PC-9 (cell line): ENCODE measurements around the gene PLXNA1. TPM values are rescaled to one million over a fixed set of nuclear protein-coding genes. Genes with fewer than 3 reads are reported as not detected.

Experiments
- BruUV-seq: library from RNA; stranded (reverse); fragments of 400-500 nt; replicated peaks from 2 replicates; lab custom pipeline; 2021; lab: Mats Ljungman, UMichigan
- CTCF ChIA-PET: fragments of 300-600 bp; sonication (Branson Sonifier 250); formaldehyde crosslinking; loops from one replicate; lab custom pipeline; 2022; ENCODE audit warnings: antibody characterized with exemption; lab: Charles Lee
- POLR2A ChIA-PET: fragments of 300-600 bp; sonication (Branson Sonifier 250); formaldehyde crosslinking; loops from one replicate; lab custom pipeline; 2022; ENCODE audit warnings: antibody characterized with exemption; ENCODE audit not compliant: unreplicated experiment; lab: Charles Lee
- DNase-seq, 2 experiments: peaks; one replicate each; pipeline versions ENCODE4 v3.0.0 to v3.0.0-alpha.2; 2015 to 2022; ENCODE audit warnings: mixed read lengths in 1 of 2
- H2AFZ ChIP-seq: fragments of 200-600 bp; sonication (generic); 2 replicates; pipeline ENCODE4 v1.8.1; 2017; ENCODE audit warnings: antibody characterized with exemption
- H3F3A ChIP-seq: fragments of 200-600 bp; sonication (generic); 2 replicates; pipeline ENCODE4 v1.8.1; 2017; ENCODE audit warnings: antibody characterized with exemption, mild to moderate bottlenecking, low read depth; ENCODE audit not compliant: insufficient read depth
- H3K27ac ChIP-seq: fragments of 200-600 bp; sonication (generic); 2 replicates; pipeline ENCODE4 v1.6.1; 2016; ENCODE audit warnings: mixed run types
- H3K27me3 ChIP-seq: fragments of 200-600 bp; sonication (generic); 2 replicates; pipeline ENCODE4 v1.6.1; 2016; ENCODE audit warnings: low read depth, mixed run types; ENCODE audit not compliant: insufficient read depth
- H3K36me3 ChIP-seq: fragments of 200-600 bp; sonication (generic); 2 replicates; pipeline ENCODE4 v1.6.1; 2016; ENCODE audit warnings: low read depth, mixed run types
- H3K4me1 ChIP-seq: fragments of 200-600 bp; sonication (generic); replicated peaks from 2 replicates; pipeline ENCODE4 v1.6.1; 2016; ENCODE audit warnings: mixed run types; ENCODE audit not compliant: insufficient read depth
- H3K4me2 ChIP-seq: fragments of 200-600 bp; sonication (generic); 2 replicates; pipeline ENCODE4 v1.6.1; 2017; ENCODE audit warnings: mixed run types
- H3K4me3 ChIP-seq: fragments of 200-600 bp; sonication (generic); 2 replicates; pipeline ENCODE4 v1.6.1; 2016; ENCODE audit warnings: mixed run types
- H3K79me2 ChIP-seq: fragments of 200-600 bp; sonication (generic); 2 replicates; pipeline ENCODE4 v1.6.1; 2017; ENCODE audit warnings: low read depth, mixed run types
- H3K9me2 ChIP-seq: fragments of 200-600 bp; sonication (generic); 2 replicates; pipeline ENCODE4 v1.8.1; 2017; ENCODE audit warnings: mild to moderate bottlenecking; ENCODE audit not compliant: insufficient read depth
- H3K9me3 ChIP-seq: fragments of 200-600 bp; sonication (generic); 2 replicates; pipeline ENCODE4 v1.8.1; 2016; ENCODE audit warnings: low read depth; ENCODE audit not compliant: insufficient read depth
- H4K20me1 ChIP-seq: fragments of 200-600 bp; sonication (generic); 2 replicates; pipeline ENCODE4 v1.8.1; 2017; ENCODE audit not compliant: insufficient read depth
- EZH2 ChIP-seq: fragments of 200-600 bp; sonication (generic); IDR thresholded peaks from 2 replicates; pipeline ENCODE4 v1.8.0; 2017; ENCODE audit warnings: antibody characterized with exemption, low read depth
- intact Hi-C: fragments of 100-400 bp; cut with micrococcal nuclease; formaldehyde crosslinking; loops from one replicate; pipeline ENCODE4 v1.10.0; 2022; ENCODE audit not compliant: unreplicated experiment
- total RNA-seq: library from RNA; stranded (reverse); gene quantifications from 2 replicates; pipeline ENCODE4 v1.2.3, GENCODE V29; 2021
- TF ChIP-seq, protein P1 (sequence below): fragments of 200-600 bp; sonication (generic); conservative IDR thresholded peaks from 2 replicates; pipeline ENCODE4 v1.6.1; 2017; ENCODE audit warnings: mixed run types, antibody characterized with exemption, mild to moderate bottlenecking, moderate library complexity

Gene PLXNA1
- total RNA-seq, 1 experiment from 2014 or later = 88.2 TPM

DNA sequence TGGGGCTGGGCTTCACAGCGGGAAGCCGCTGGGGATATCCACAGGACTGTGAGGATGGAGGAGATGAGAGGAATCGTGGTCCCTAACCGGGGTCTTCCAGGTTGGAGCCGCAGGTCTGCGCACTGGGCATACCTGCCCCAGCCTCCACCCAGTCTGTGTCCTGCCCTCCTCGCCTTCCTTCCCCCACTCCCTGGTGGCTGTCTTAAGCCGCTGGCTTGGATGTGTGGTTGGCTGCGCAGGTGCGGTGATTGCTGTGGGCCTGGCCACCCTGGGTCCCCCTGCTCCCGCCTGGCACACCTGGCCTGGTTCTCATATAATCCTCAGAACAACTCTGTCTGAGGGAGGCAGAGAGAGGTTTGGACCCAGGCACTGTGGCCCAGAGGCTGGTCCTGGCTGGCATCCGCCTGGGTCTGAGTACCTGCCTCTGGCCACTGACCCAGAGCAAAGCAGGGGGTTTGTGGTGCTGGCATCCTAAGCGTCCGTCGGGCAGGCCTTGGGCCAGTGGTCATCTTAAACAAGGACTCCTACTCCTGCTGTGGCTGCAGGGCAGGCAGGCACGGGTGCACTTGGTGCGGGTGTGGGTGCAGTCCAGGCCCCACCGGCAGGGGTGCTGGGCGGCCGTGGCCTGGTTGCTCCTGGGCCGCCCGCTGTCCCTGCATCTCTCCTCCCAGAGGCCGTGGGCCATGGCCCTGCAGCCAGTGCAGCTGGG lies 18.7 kb downstream of the PLXNA1 start:
- Histone ChIP-seq H3K4me2 (no peak overlapping the region), H4K20me1 (peaks cover 52% of the 10 kb centered on the region), H3K79me2 (no peaks in the 10 kb centered on the region), H3K27ac (no peak overlapping the region), H3K9me2 (no peaks in the 10 kb centered on the region), H2AFZ (no peak overlapping the region), H3K4me3 (no peak overlapping the region), H3K9me3 (no peaks in the 10 kb centered on the region), H3K36me3 (no peaks in the 10 kb centered on the region), H3K27me3 (no peaks in the 10 kb centered on the region), H3K4me1 (peaks cover 20% of the 10 kb centered on the region; the same call in 1 of the 2 replicates), H3F3A (no peaks in the 10 kb centered on the region)
- BruUV-seq = no TSS peak
- ChIA-PET CTCF (no interaction called here), POLR2A (no interaction called here)
- TF ChIP-seq EZH2 = no peak
- TF ChIP-seq, protein P1, sequence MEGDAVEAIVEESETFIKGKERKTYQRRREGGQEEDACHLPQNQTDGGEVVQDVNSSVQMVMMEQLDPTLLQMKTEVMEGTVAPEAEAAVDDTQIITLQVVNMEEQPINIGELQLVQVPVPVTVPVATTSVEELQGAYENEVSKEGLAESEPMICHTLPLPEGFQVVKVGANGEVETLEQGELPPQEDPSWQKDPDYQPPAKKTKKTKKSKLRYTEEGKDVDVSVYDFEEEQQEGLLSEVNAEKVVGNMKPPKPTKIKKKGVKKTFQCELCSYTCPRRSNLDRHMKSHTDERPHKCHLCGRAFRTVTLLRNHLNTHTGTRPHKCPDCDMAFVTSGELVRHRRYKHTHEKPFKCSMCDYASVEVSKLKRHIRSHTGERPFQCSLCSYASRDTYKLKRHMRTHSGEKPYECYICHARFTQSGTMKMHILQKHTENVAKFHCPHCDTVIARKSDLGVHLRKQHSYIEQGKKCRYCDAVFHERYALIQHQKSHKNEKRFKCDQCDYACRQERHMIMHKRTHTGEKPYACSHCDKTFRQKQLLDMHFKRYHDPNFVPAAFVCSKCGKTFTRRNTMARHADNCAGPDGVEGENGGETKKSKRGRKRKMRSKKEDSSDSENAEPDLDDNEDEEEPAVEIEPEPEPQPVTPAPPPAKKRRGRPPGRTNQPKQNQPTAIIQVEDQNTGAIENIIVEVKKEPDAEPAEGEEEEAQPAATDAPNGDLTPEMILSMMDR = no peak
- intact Hi-C loops = no loop called here
- no peak for DNase-seq

DNA sequence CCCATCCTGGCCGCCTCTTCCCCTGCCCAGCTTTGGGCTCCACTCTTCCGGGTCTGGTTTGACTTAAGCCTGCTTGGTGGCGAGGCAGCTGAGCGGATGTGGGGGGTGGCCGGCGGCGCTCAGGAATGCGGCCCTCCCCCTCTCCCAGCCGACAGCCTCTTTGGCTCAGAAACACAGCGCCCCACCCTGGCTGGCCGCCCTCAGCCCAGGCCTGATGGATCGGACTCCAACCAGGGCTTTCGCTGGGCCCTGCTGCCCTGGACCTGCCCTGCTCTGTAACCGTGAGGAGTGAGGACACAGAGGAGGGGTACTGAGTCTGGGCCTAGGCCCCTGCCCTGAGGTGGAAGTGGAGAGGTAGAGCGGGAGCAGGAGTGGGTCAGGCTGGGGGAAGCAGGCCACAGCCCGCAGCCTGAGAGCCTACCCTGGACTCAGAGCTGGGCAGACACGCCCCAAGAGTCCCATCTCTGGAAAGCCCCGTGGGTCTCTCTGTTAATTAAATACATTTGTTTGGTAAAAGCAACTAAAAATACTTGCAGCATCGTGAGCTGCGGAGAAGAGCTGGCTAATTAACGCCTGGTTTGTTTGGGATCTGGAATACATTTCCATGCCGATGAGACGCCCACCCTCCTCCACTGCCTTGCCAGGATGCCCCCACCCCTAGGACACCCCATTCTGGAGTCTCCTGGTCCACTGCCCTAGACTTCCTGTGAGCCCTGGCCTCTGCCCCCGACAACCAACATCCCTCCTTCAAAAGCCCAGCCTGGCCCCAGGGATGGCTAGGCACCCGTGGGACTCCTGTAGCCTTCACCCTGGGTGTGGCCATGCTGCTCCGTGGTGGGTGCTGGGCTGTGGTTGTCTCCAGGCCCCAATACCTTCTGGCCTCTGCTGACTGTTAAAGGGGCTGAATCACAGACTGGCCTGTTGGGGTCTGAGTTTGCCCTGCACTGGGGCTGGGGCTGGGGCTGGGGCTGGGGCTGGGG lies 19.6 kb downstream of the PLXNA1 start:
- CTCF ChIA-PET = no interaction called here
- TF ChIP-seq EZH2 = no peak
- TF ChIP-seq, protein P1 = no peak
- H3K4me1 ChIP-seq = peaks cover 21% of the 10 kb centered on the region; the same call in 1 of the 2 replicates
- no peak overlapping the region for H3K4me3 ChIP-seq
- H3K4me2 ChIP-seq = no peak overlapping the region
- no peaks in the 10 kb centered on the region for H3K9me2 ChIP-seq
- POLR2A ChIA-PET = no interaction called here
- H3F3A ChIP-seq = no peaks in the 10 kb centered on the region
- no peaks in the 10 kb centered on the region for H3K36me3 ChIP-seq
- DNase-seq = no peak
- peaks cover 50% of the 10 kb centered on the region for H4K20me1 ChIP-seq
- no peaks in the 10 kb centered on the region for H3K79me2 ChIP-seq
- no peak overlapping the region for H2AFZ ChIP-seq
- intact Hi-C loops = no loop called here
- no TSS peak for BruUV-seq
- H3K27ac ChIP-seq = no peak overlapping the region
- H3K9me3 ChIP-seq = no peaks in the 10 kb centered on the region
- H3K27me3 ChIP-seq = no peaks in the 10 kb centered on the region

DNA sequence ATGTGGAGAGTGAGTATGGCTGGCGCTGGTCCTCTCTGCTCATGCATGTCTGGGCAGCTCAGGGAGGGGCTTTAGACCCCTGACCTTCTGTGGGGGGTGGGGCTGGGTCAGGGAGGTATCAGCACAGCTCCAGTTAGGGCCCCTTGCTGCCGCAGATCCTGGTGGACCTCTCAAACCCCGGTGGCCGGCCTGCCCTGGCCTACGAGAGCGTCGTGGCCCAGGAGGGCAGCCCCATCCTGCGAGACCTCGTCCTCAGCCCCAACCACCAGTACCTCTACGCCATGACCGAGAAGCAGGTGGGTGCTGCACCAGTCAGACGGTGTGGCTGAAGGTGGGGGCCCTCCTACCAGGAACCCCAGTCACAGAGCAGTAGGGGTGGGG lies 20.2 kb downstream of the PLXNA1 start:
- TF ChIP-seq, protein P1 = no peak
- TF ChIP-seq EZH2 = no peak
- CTCF ChIA-PET = no interaction called here
- no peak overlapping the region for H3K4me3 ChIP-seq

More for the DNA sequence above, 20.2 kb downstream of the PLXNA1 start:
- Histone ChIP-seq H3K9me3 (no peaks in the 10 kb centered on the region), H3K27ac (no peak overlapping the region), H3K79me2 (no peaks in the 10 kb centered on the region), H3K4me1 (peaks cover 21% of the 10 kb centered on the region; the same call in 1 of the 2 replicates), H4K20me1 (peaks cover 44% of the 10 kb centered on the region), H3K36me3 (no peaks in the 10 kb centered on the region), H2AFZ (no peak overlapping the region), H3K9me2 (no peaks in the 10 kb centered on the region), H3F3A (no peaks in the 10 kb centered on the region), H3K27me3 (no peaks in the 10 kb centered on the region), H3K4me2 (no peak overlapping the region)
- intact Hi-C loops = no loop called here
- POLR2A ChIA-PET = interaction anchor here (0.6 kb wide), 1 partner anchor 72 kb away, joined by 3 read pairs; no protein-coding TSS in a partner anchor
- DNase-seq = no peak
- BruUV-seq = no TSS peak
